Measurements from ENCODE around the gene C15orf61.

The C15orf61 gene

GRCh38 chr15:67547836-67548235, 26.9 kb downstream of the C15orf61 start:
- no peaks in the 10 kb centered on the region for H3K27me3 ChIP-seq (ENCODE audit: insufficient read depth, poor library complexity, severe bottlenecking)
- no peak for TF ChIP-seq CTCF (IDR thresholded peaks at IDR 0.05; ENCODE audit: poor library complexity, severe bottlenecking)
- ATAC-seq (ENCODE audit: low read depth) (no peak), DNase-seq (ENCODE audit: low spot score) (no peak)
- no peaks in the 10 kb centered on the region for H3K9me3 ChIP-seq (ENCODE audit: severe bottlenecking)
- peaks cover 36% of the 10 kb centered on the region for H3K36me3 ChIP-seq (ENCODE audit: low read depth)
- no peak overlapping the region for H3K27ac ChIP-seq (ENCODE audit: poor library complexity, severe bottlenecking)
- no peak overlapping the region for H3K4me3 ChIP-seq (ENCODE audit: severe bottlenecking)
- H3K4me1 ChIP-seq (ENCODE audit: insufficient read depth, poor library complexity, severe bottlenecking), result no peaks in the 10 kb centered on the region

DNA sequence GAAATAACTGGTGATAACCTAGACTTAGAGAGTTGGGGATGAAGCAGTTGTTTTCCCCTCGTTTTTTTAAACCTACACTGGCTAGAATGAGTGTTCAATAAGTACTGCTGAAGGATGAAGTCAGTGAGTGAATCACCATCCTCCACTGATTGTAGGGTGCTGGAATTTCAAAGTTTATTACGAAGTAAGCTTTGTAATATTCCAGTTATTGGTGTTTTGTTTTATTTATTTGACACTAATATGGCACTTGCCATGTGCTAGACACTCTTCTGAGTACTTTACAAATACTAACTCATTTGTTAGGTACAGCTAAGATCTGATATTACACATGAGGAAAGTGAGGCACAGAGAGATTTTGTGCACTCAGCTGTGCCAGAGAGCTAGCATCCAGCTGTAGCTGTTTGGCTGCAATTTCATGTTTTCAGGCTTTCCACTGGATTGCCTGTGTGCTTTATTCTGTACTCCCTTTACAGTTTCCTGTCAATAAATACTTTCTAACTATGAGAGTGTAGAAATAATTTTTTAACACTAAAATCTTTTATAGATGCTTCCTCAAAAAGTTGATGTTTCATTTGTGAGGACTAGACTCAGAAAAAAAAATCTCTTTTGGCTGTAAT, 27.4 kb downstream of the C15orf61 start:
- H3K9me3 ChIP-seq (ENCODE audit: severe bottlenecking), result no peaks in the 10 kb centered on the region
- H3K4me3 ChIP-seq (ENCODE audit: severe bottlenecking), result no peak overlapping the region
- H3K4me1 ChIP-seq (ENCODE audit: insufficient read depth, poor library complexity, severe bottlenecking), result no peaks in the 10 kb centered on the region
- no peak overlapping the region for H3K27ac ChIP-seq (ENCODE audit: poor library complexity, severe bottlenecking)
- DNase-seq (ENCODE audit: low spot score), result no peak
- H3K36me3 ChIP-seq (ENCODE audit: low read depth), result peaks cover 41% of the 10 kb centered on the region
- ATAC-seq (ENCODE audit: low read depth), result peak; percentile 70
- no peak for TF ChIP-seq CTCF (IDR thresholded peaks at IDR 0.05; ENCODE audit: poor library complexity, severe bottlenecking)
- no peaks in the 10 kb centered on the region for H3K27me3 ChIP-seq (ENCODE audit: insufficient read depth, poor library complexity, severe bottlenecking)

GRCh38 chr15:67548862-67549651, 28.1 kb downstream of the C15orf61 start:
- H3K4me1 ChIP-seq (ENCODE audit: insufficient read depth, poor library complexity, severe bottlenecking), result no peaks in the 10 kb centered on the region
- H3K9me3 ChIP-seq (ENCODE audit: severe bottlenecking), result no peaks in the 10 kb centered on the region
- TF ChIP-seq CTCF (IDR thresholded peaks at IDR 0.05; ENCODE audit: poor library complexity, severe bottlenecking), result no peak
- DNase-seq (ENCODE audit: low spot score) (no peak), ATAC-seq (ENCODE audit: low read depth) (no peak)
- H3K36me3 ChIP-seq (ENCODE audit: low read depth), result peaks cover 41% of the 10 kb centered on the region
- no peak overlapping the region for H3K27ac ChIP-seq (ENCODE audit: poor library complexity, severe bottlenecking)
- no peak overlapping the region for H3K4me3 ChIP-seq (ENCODE audit: severe bottlenecking)
- H3K27me3 ChIP-seq (ENCODE audit: insufficient read depth, poor library complexity, severe bottlenecking), result no peaks in the 10 kb centered on the region

DNA sequence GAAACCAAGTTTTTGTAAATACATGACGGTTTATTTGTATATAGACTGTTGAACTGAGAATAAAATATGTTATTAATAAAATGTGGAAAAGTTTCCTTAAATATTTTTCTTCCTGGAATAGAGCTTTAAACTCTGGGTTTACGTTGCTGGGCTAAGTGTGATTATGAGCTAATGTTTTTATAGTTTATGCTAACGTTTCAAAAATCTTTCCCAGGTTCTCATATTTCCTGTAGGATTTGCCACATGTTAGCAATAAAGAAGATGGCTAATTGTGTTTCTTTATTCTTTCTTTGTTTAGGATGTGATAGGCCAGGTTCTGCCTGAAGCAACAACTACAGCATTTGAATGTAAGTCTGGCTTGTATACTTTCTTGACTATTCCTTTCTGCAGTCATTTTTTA, 28.8 kb downstream of the C15orf61 start:
- no peak for ATAC-seq (ENCODE audit: low read depth)
- H3K27ac ChIP-seq (ENCODE audit: poor library complexity, severe bottlenecking), result no peak overlapping the region
- no peak overlapping the region for H3K4me3 ChIP-seq (ENCODE audit: severe bottlenecking)
- H3K36me3 ChIP-seq (ENCODE audit: low read depth), result peaks cover 38% of the 10 kb centered on the region
- DNase-seq (ENCODE audit: low spot score), result no peak
- no peak for TF ChIP-seq CTCF (IDR thresholded peaks at IDR 0.05; ENCODE audit: poor library complexity, severe bottlenecking)
- H3K27me3 ChIP-seq (ENCODE audit: insufficient read depth, poor library complexity, severe bottlenecking), result no peaks in the 10 kb centered on the region
- H3K4me1 ChIP-seq (ENCODE audit: insufficient read depth, poor library complexity, severe bottlenecking), result no peaks in the 10 kb centered on the region
- no peaks in the 10 kb centered on the region for H3K9me3 ChIP-seq (ENCODE audit: severe bottlenecking)

DNA sequence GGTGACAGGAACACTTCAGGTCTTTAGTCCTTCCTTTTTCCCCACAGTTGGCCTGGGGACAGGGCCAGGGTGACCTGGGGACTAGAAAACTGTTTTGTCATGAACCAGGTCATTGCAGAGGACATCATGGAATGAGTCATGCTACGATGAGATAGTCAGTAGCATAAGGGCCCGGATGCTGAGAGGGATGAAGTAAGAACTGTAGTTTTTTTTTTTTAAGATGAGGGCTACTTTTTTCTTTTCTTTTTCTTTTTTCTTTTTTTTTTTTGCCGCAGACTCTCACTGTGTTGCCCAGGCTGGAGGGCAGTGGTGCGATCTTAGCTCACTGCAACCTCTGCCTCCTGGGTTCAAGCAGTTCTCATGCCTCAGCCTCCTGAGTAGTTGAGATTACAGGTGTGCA, 29.6 kb downstream of the C15orf61 start:
- no peak for DNase-seq (ENCODE audit: low spot score)
- no peaks in the 10 kb centered on the region for H3K27me3 ChIP-seq (ENCODE audit: insufficient read depth, poor library complexity, severe bottlenecking)
- H3K27ac ChIP-seq (ENCODE audit: poor library complexity, severe bottlenecking), result no peak overlapping the region
- no peak for ATAC-seq (ENCODE audit: low read depth)
- H3K4me3 ChIP-seq (ENCODE audit: severe bottlenecking), result no peak overlapping the region
- peaks cover 34% of the 10 kb centered on the region for H3K36me3 ChIP-seq (ENCODE audit: low read depth)
- no peak for TF ChIP-seq CTCF (IDR thresholded peaks at IDR 0.05; ENCODE audit: poor library complexity, severe bottlenecking)
- H3K9me3 ChIP-seq (ENCODE audit: severe bottlenecking), result no peaks in the 10 kb centered on the region
- no peaks in the 10 kb centered on the region for H3K4me1 ChIP-seq (ENCODE audit: insufficient read depth, poor library complexity, severe bottlenecking)
